ENCODE results near the gene SBF1. TPM values are rescaled to one million over a fixed set of nuclear protein-coding genes. Genes with fewer than 3 reads are reported as not detected.

SBF1 gene
- total RNA-seq, 1 donor from 2014 or later: 96.5 TPM

GRCh38 chr22:50467341-50467740, 7.5 kb downstream of the SBF1 start:
- Mint-ChIP-seq H3K4me3 (ENCODE audit: low read depth) (no peak overlapping the region), H3K9me3 (ENCODE audit: low read depth) (no peaks in the 10 kb centered on the region), H3K36me3 (ENCODE audit: insufficient read depth) (peaks cover 6% of the 10 kb centered on the region), H3K27me3 (no peaks in the 10 kb centered on the region), H3K27ac (no peak overlapping the region), H3K4me1 (ENCODE audit: low read depth) (peaks cover 5% of the 10 kb centered on the region)
- DNase-seq (ENCODE audit: low spot score, unreplicated experiment): no peak
- no peak for TF ChIP-seq CTCF (IDR thresholded peaks at IDR 0.05; ENCODE audit: unreplicated experiment)

- Mint-ChIP-seq H3K9me3 (ENCODE audit: low read depth) (no peaks in the 10 kb centered on the region), H3K4me3 (ENCODE audit: low read depth) (no peak overlapping the region), H3K27ac (no peak overlapping the region), H3K36me3 (ENCODE audit: insufficient read depth) (peaks cover 9% of the 10 kb centered on the region), H3K27me3 (no peaks in the 10 kb centered on the region), H3K4me1 (ENCODE audit: low read depth) (peaks cover 1% of the 10 kb centered on the region)
- no peak for DNase-seq (ENCODE audit: low spot score, unreplicated experiment)
- TF ChIP-seq CTCF (IDR thresholded peaks at IDR 0.05; ENCODE audit: unreplicated experiment): no peak
Observed at GRCh38 chr22:50465066-50465930, 9.5 kb downstream of the SBF1 start.

GRCh38 chr22:50464451-50464850, 10.4 kb downstream of the SBF1 start:
- DNase-seq (ENCODE audit: low spot score, unreplicated experiment): no peak
- H3K9me3 Mint-ChIP-seq (ENCODE audit: low read depth): no peaks in the 10 kb centered on the region
- no peak overlapping the region for H3K27ac Mint-ChIP-seq
- H3K27me3 Mint-ChIP-seq: no peaks in the 10 kb centered on the region
- no peaks in the 10 kb centered on the region for H3K4me1 Mint-ChIP-seq (ENCODE audit: low read depth)
- H3K36me3 Mint-ChIP-seq (ENCODE audit: insufficient read depth): peaks cover 10% of the 10 kb centered on the region
- no peak for TF ChIP-seq CTCF (IDR thresholded peaks at IDR 0.05; ENCODE audit: unreplicated experiment)
- H3K4me3 Mint-ChIP-seq (ENCODE audit: low read depth): no peak overlapping the region

GRCh38 chr22:50463188-50463900, 11.5 kb downstream of the SBF1 start:
- Mint-ChIP-seq H3K27ac (no peak overlapping the region), H3K4me1 (ENCODE audit: low read depth) (no peaks in the 10 kb centered on the region), H3K36me3 (ENCODE audit: insufficient read depth) (peaks cover 12% of the 10 kb centered on the region), H3K27me3 (no peaks in the 10 kb centered on the region), H3K9me3 (ENCODE audit: low read depth) (no peaks in the 10 kb centered on the region), H3K4me3 (ENCODE audit: low read depth) (no peak overlapping the region)
- no peak for TF ChIP-seq CTCF (IDR thresholded peaks at IDR 0.05; ENCODE audit: unreplicated experiment)
- no peak for DNase-seq (ENCODE audit: low spot score, unreplicated experiment)

- H3K4me3 Mint-ChIP-seq (ENCODE audit: low read depth): no peak overlapping the region
- TF ChIP-seq CTCF (IDR thresholded peaks at IDR 0.05; ENCODE audit: unreplicated experiment): no peak
- H3K9me3 Mint-ChIP-seq (ENCODE audit: low read depth): no peaks in the 10 kb centered on the region
- no peak for DNase-seq (ENCODE audit: low spot score, unreplicated experiment)
- peaks cover 16% of the 10 kb centered on the region for H3K36me3 Mint-ChIP-seq (ENCODE audit: insufficient read depth)
- no peaks in the 10 kb centered on the region for H3K27me3 Mint-ChIP-seq
- no peaks in the 10 kb centered on the region for H3K4me1 Mint-ChIP-seq (ENCODE audit: low read depth)
- no peak overlapping the region for H3K27ac Mint-ChIP-seq
Observed at GRCh38 chr22:50461979-50462540, 12.8 kb downstream of the SBF1 start.

Measured in progenitor cell of endocrine pancreas (in vitro differentiated cells).